K562 (cell line): ENCODE data around the gene PPP1R10. TPM values are rescaled to one million over a fixed set of nuclear protein-coding genes. Genes with fewer than 3 reads are reported as not detected.

Experiments used
- BRD9 ChIP-seq: fragments of 450-650 bp; IDR thresholded peaks from 2 replicates; pipeline ENCODE4 v1.6.1; 2018; ENCODE audit warnings: low read depth; ENCODE audit not compliant: partially characterized antibody
- EGR1 ChIP-seq: fragments of 450-650 bp; conservative IDR thresholded peaks from 2 replicates; pipeline ENCODE4 v1.6.1; 2017; ENCODE audit warnings: mild to moderate bottlenecking
- EP300 ChIP-seq: IDR thresholded peaks from 2 replicates; pipeline ENCODE4 v1.6.1; 2012; ENCODE audit warnings: low read length, improper control_type of control experiment
- ERF ChIP-seq: fragments of 450-650 bp; formaldehyde crosslinking; IDR thresholded peaks from 2 replicates; pipeline ENCODE4 v1.4.0; 2020; ENCODE audit warnings: mild to moderate bottlenecking, mixed read lengths
- GATAD2A ChIP-seq: fragments of 450-650 bp; IDR thresholded peaks from 2 replicates; pipeline ENCODE4 v1.6.1; 2017
- GATAD2B ChIP-seq: fragments of 450-650 bp; IDR thresholded peaks from 2 replicates; pipeline ENCODE4 v1.6.1; 2017; ENCODE audit warnings: mild to moderate bottlenecking, borderline replicate concordance
- HCFC1 ChIP-seq: IDR thresholded peaks from 2 replicates; pipeline ENCODE4 v1.6.1; 2012; ENCODE audit warnings: low read depth, low read length, improper control_type of control experiment
- KAT2B ChIP-seq: IDR thresholded peaks from one replicate; pipeline ENCODE4 v1.6.1; 2012; ENCODE audit warnings: low read depth, mild to moderate bottlenecking, control low read depth, inconsistent platforms, low read length, moderate library complexity
- LCOR ChIP-seq: sonication (generic); formaldehyde crosslinking; IDR thresholded peaks from 2 replicates; pipeline ENCODE4 v1.8.0; 2022; ENCODE audit warnings: mild to moderate bottlenecking, missing genetic modification reagents
- MCM2 ChIP-seq: fragments of 450-650 bp; IDR thresholded peaks from 2 replicates; pipeline ENCODE4 v1.6.1; 2017; ENCODE audit warnings: low read depth, mild to moderate bottlenecking
- NONO ChIP-seq, 2 experiments: fragments of 200-400 bp in 1 of 2; fragments of 450-650 bp in 1 of 2; formaldehyde crosslinking in 1 of 2; IDR thresholded peaks; 2 replicates each; pipeline ENCODE4 v1.6.1; 2017; ENCODE audit warnings: low read depth in 2 of 2, mild to moderate bottlenecking in 2 of 2, moderate library complexity in 2 of 2, low read length in 1 of 2
- RBM22 ChIP-seq: fragments of 200-400 bp; formaldehyde crosslinking; IDR thresholded peaks from 2 replicates; pipeline ENCODE4 v1.6.1; 2018; ENCODE audit warnings: low read length, low read depth; ENCODE audit not compliant: poor library complexity, severe bottlenecking
- THAP7 ChIP-seq: fragments of 250-450 bp; sonication (Bioruptor Pico); IDR thresholded peaks from 2 replicates; pipeline ENCODE4 v1.5.0; 2021
- TOE1 ChIP-seq, 2 experiments: fragments of 450-650 bp in 1 of 2; sonication (generic) in 1 of 2; formaldehyde crosslinking in 1 of 2; IDR thresholded peaks; 2 replicates each; pipeline versions ENCODE4 v1.7.1 to v1.8.0; 2016 to 2022; ENCODE audit warnings: borderline replicate concordance in 2 of 2, mild to moderate bottlenecking in 2 of 2, antibody characterized with exemption in 1 of 2, inconsistent platforms in 1 of 2, low read depth in 1 of 2, missing genetic modification reagents in 1 of 2, moderate library complexity in 1 of 2
- TSC22D4 ChIP-seq: fragments of 450-650 bp; IDR thresholded peaks from 2 replicates; pipeline ENCODE4 v1.6.1; 2016; ENCODE audit warnings: missing genetic modification characterization, missing biosample characterization, control low read depth
- ZBED1 ChIP-seq: IDR thresholded peaks from 2 replicates; pipeline ENCODE4 v1.6.1; 2014
- ZBTB8A ChIP-seq: fragments of 450-650 bp; IDR thresholded peaks from 2 replicates; pipeline ENCODE4 v1.6.1; 2018; ENCODE audit warnings: mild to moderate bottlenecking, moderate library complexity; ENCODE audit not compliant: partially characterized antibody
- ZNF24 ChIP-seq: fragments of 450-650 bp; IDR thresholded peaks from 2 replicates; pipeline ENCODE4 v1.6.1; 2016
- ZNF584 ChIP-seq: fragments of 200-800 bp; sonication (Bioruptor generic); IDR thresholded peaks from 2 replicates; pipeline ENCODE4 v1.6.1; 2016; ENCODE audit warnings: low read depth, mild to moderate bottlenecking, missing genetic modification characterization, missing compliant biosample characterization
- ZNF740 ChIP-seq, 3 experiments: fragments of 200-800 bp in 1 of 3; sonication (Bioruptor generic) in 1 of 3; sonication (generic) in 1 of 3; formaldehyde crosslinking in 1 of 3; IDR thresholded peaks; 2 replicates each; pipeline versions ENCODE4 v1.6.1 to v1.8.0; 2016 to 2022; ENCODE audit warnings: mild to moderate bottlenecking in 2 of 3, missing compliant biosample characterization in 2 of 3, missing genetic modification characterization in 2 of 3, missing genetic modification reagents in 1 of 3
- polyA plus RNA-seq, 8 experiments: library from polyadenylated mRNA; depleted of rRNA in 4 of 8; stranded (reverse) in 5 of 8; unstranded in 3 of 8; fragments of >200 nt; fragmentation: Nextera tagmentation in 2 of 8; fragmentation: Illumina TruSeq in 1 of 8; extraction: Ambion mirVana in 2 of 8; extraction: Trizol in 1 of 8; gene quantifications; 2 replicates each; pipeline versions ENCODE4 v1.2.1 to v1.2.3, GENCODE V29; 2011 to 2014; ENCODE audit warnings: inconsistent platforms in 1 of 8, missing spikeins in 1 of 8
- total RNA-seq, 7 experiments: library from RNA; depleted of rRNA in 6 of 7; stranded (reverse); fragments of >200 nt in 6 of 7; fragmentation: Illumina TruSeq in 2 of 7; extraction: Trizol in 2 of 7; gene quantifications; 2 replicates each; pipeline versions ENCODE4 v1.2.1 to v1.2.3, GENCODE V29; 2011 to 2021; ENCODE audit warnings: low replicate concordance in 1 of 7
- TF ChIP-seq, protein P1 (sequence below): fragments of 450-650 bp; IDR thresholded peaks from 2 replicates; pipeline ENCODE4 v1.6.1; 2016
- TF ChIP-seq, protein P2 (sequence below): sonication (generic); formaldehyde crosslinking; IDR thresholded peaks from 2 replicates; pipeline ENCODE4 v1.8.0; 2022; ENCODE audit warnings: missing genetic modification reagents, mild to moderate bottlenecking, borderline replicate concordance

The PPP1R10 gene
- total and polyA plus RNA-seq, 9 of the 15 experiments (the other 6 are each of a cell fraction or from before 2014, with no cell fraction given): 14.1 to 65.5 (median 32.6) TPM

- TF ChIP-seq, protein P1, sequence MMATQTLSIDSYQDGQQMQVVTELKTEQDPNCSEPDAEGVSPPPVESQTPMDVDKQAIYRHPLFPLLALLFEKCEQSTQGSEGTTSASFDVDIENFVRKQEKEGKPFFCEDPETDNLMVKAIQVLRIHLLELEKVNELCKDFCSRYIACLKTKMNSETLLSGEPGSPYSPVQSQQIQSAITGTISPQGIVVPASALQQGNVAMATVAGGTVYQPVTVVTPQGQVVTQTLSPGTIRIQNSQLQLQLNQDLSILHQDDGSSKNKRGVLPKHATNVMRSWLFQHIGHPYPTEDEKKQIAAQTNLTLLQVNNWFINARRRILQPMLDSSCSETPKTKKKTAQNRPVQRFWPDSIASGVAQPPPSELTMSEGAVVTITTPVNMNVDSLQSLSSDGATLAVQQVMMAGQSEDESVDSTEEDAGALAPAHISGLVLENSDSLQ: peak; percentile 54; the same call in 1 of the 2 replicates
- TF ChIP-seq TOE1 (IDR thresholded peaks at IDR 0.05; ENCODE audit: borderline replicate concordance) (peak; percentile 86), TOE1 (CRISPR knock-in tag; IDR thresholded peaks at IDR 0.05; ENCODE audit: borderline replicate concordance, low read depth) (no peak), BRD9 (no peak), ZNF740 (CRISPR knock-in tag; IDR thresholded peaks at IDR 0.05) (peak; percentile 31; the same call in 1 of the 2 replicates), ZNF740 (tag; IDR thresholded peaks at IDR 0.05) (peak in 1 of 2 experiments; percentile 78; a peak in 2 of 4 replicates), ZNF24 (no peak), NONO (IDR thresholded peaks at IDR 0.05; ENCODE audit: low read depth in 2 of 2, low read length in 1 of 2) (peak in 1 of 2 experiments; percentile 98; a peak in 2 of 4 replicates), GATAD2A (peak; percentile 5; the same call in 1 of the 2 replicates), LCOR (CRISPR knock-in tag) (peak; percentile 67), ZNF584 (CRISPR knock-in tag) (0 out of 2 replicates have a peak, but pooled peaks have one; percentile 5), EGR1 (peak; percentile 99), THAP7 (CRISPR knock-in tag) (no peak), ZBTB8A (no peak), MCM2 (no peak), EP300 (no peak), RBM22 (peak; percentile 89), ZBED1 (peak; percentile 56), TSC22D4 (tag) (no peak), GATAD2B (peak; percentile 33; the same call in 1 of the 2 replicates), HCFC1 (peak; percentile 63; the same call in 1 of the 2 replicates), KAT2B (no peak), ERF (CRISPR knock-in tag) (peak; percentile 25; the same call in 1 of the 2 replicates)
- TF ChIP-seq, protein P2, sequence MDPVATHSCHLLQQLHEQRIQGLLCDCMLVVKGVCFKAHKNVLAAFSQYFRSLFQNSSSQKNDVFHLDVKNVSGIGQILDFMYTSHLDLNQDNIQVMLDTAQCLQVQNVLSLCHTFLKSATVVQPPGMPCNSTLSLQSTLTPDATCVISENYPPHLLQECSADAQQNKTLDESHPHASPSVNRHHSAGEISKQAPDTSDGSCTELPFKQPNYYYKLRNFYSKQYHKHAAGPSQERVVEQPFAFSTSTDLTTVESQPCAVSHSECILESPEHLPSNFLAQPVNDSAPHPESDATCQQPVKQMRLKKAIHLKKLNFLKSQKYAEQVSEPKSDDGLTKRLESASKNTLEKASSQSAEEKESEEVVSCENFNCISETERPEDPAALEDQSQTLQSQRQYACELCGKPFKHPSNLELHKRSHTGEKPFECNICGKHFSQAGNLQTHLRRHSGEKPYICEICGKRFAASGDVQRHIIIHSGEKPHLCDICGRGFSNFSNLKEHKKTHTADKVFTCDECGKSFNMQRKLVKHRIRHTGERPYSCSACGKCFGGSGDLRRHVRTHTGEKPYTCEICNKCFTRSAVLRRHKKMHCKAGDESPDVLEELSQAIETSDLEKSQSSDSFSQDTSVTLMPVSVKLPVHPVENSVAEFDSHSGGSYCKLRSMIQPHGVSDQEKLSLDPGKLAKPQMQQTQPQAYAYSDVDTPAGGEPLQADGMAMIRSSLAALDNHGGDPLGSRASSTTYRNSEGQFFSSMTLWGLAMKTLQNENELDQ (CRISPR knock-in tag): peak; percentile 45; the same call in 1 of the 2 replicates
Measured at GRCh38 chr6:30556066-30556905, 60.8 kb downstream of the PPP1R10 start, which contains the start of gene GNL1 (continued).
